ENCODE results near the gene CHMP4A.

GRCh38 chr14:24212924-24213865 is at the start of gene CHMP4A:
- TF ChIP-seq CTCF (IDR thresholded peaks at IDR 0.05): peak in 2 of 3 experiments; percentile 6 to 15
- peak in 1 of 2 donors; percentile 89 for TF ChIP-seq POLR2A (IDR thresholded peaks at IDR 0.05)
- TF ChIP-seq POLR2AphosphoS5 (IDR thresholded peaks at IDR 0.05; ENCODE audit: insufficient read depth in 1 of 2, low read depth in 1 of 2): peak; percentile 86 to 100

All from vagina (tissue), 2 donors.